Esophagus muscularis mucosa (tissue), 4 donors: ENCODE results near the gene BCAS1.

Experiments
- CTCF ChIP-seq, 3 experiments: fragments of 200-600 bp in 2 of 3; fragments of 450-650 bp in 1 of 3; sonication (generic) in 2 of 3; IDR thresholded peaks; one replicate each; pipeline ENCODE4 v1.5.1; 2017 to 2019; ENCODE audit warnings: antibody characterized with exemption in 3 of 3, mild to moderate bottlenecking in 2 of 3, moderate library complexity in 1 of 3
- EP300 ChIP-seq: sonication (generic); formaldehyde crosslinking; IDR thresholded peaks from one replicate; pipeline ENCODE4 v1.6.1; 2017; ENCODE audit warnings: antibody characterized with exemption
- POLR2AphosphoS5 ChIP-seq, 2 donors: sonication (generic); formaldehyde crosslinking; IDR thresholded peaks; one replicate each; pipeline ENCODE4 v1.6.1; 2017; ENCODE audit warnings: antibody characterized with exemption in 2 of 2

- TF ChIP-seq CTCF (IDR thresholded peaks at IDR 0.05): no peak
- TF ChIP-seq POLR2AphosphoS5 (IDR thresholded peaks at IDR 0.05): no peak
- TF ChIP-seq EP300: no peak
Measured at GRCh38 chr20:54108326-54108642, 37.9 kb upstream of the BCAS1 start.
